Stimulated activated CD4-positive, alpha-beta T cell treated with anti-CD3 and anti-CD28 coated beads, Interleukin-12 subunit alpha, Interleukin-12 subunit beta, amount 100 ng/mL, for 4 hours (primary cell): Measurements from ENCODE around the gene RPS6KA1.
"Not testable (repeated sequence)": the region's sequence is repeated elsewhere in the genome, so short reads cannot be mapped to it uniquely, and the experiment has no call there.

ENCODE experiments used
- DNase-seq: peaks from one replicate; pipeline ENCODE4 v3.0.0-alpha.2; 2020

The RPS6KA1 gene

GRCh38 chr1:26556111-26556510 lies 26.6 kb downstream of the RPS6KA1 start:
- no peak for DNase-seq

GRCh38 chr1:26557008-26557407 lies 27.4 kb downstream of the RPS6KA1 start:
- DNase-seq: no peak

GRCh38 chr1:26558685-26559048 lies 29.1 kb downstream of the RPS6KA1 start:
- no peak for DNase-seq

GRCh38 chr1:26560403-26560780 lies 30.8 kb downstream of the RPS6KA1 start:
- DNase-seq: no peak

GRCh38 chr1:26570287-26570686 lies 40.7 kb downstream of the RPS6KA1 start:
- DNase-seq: no peak

DNA sequence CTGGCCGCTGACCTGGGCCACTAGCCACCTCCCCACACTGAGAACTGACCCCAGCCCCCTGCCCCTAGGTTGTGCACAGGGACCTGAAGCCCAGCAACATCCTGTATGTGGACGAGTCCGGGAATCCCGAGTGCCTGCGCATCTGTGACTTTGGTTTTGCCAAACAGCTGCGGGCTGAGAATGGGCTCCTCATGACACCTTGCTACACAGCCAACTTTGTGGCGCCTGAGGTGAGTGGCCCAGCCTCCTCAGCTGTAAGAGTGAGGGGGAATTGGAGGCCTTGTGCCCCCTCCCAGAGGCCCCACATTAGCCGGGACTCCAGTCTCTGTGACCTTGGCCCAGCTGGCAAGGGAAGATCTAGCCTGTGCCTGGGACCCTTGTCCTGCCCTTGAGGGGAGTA lies 41.8 kb downstream of the RPS6KA1 start:
- no peak for DNase-seq

DNA sequence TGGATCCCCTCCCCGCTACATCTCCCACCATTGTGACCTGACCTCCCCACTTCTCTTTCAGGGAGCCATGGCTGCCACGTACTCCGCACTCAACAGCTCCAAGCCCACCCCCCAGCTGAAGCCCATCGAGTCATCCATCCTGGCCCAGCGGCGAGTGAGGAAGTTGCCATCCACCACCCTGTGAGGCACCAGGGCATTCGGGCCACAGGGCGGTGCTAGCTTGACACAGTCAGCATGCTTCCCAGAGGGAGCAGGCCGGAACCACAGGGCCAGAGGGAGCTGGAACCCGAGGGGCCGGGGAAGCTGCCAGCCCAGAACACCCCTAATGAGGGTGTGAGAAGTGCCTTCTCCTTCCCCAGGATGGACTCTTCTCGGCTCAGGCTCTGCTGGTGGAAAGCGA lies 44.5 kb downstream of the RPS6KA1 start:
- no peak for DNase-seq

GRCh38 chr1:26574719-26575251 lies 45.2 kb downstream of the RPS6KA1 start:
- DNase-seq: no peak

GRCh38 chr1:26575348-26575747 lies 45.8 kb downstream of the RPS6KA1 start:
- no peak for DNase-seq

DNA sequence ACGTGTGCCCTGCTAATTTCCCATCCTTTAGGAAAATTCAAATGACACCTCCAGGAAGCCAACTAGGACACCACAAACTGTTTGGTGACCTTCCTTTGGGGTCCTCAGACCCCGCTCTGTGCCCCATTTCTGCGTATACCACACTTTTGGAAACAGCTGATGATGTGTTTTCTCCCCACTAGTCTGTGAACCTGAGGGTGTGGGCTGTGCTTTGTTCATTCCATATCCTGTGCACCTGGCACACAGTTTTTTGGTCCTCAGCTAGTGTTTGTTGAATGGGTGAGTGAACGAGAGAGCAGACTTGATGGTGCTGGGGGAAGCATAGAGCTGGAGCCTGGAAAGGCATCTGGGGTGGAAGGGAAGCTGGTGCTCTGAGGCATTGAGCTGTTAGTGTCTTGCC lies 48.6 kb downstream of the RPS6KA1 start:
- no peak for DNase-seq

- DNase-seq: no peak
Measured at GRCh38 chr1:26579681-26580111, 50.1 kb downstream of the RPS6KA1 start.

GRCh38 chr1:26580116-26580515 lies 50.6 kb downstream of the RPS6KA1 start:
- no peak for DNase-seq

- DNase-seq: no peak
Measured at GRCh38 chr1:26581287-26581651, 51.7 kb downstream of the RPS6KA1 start.

DNA sequence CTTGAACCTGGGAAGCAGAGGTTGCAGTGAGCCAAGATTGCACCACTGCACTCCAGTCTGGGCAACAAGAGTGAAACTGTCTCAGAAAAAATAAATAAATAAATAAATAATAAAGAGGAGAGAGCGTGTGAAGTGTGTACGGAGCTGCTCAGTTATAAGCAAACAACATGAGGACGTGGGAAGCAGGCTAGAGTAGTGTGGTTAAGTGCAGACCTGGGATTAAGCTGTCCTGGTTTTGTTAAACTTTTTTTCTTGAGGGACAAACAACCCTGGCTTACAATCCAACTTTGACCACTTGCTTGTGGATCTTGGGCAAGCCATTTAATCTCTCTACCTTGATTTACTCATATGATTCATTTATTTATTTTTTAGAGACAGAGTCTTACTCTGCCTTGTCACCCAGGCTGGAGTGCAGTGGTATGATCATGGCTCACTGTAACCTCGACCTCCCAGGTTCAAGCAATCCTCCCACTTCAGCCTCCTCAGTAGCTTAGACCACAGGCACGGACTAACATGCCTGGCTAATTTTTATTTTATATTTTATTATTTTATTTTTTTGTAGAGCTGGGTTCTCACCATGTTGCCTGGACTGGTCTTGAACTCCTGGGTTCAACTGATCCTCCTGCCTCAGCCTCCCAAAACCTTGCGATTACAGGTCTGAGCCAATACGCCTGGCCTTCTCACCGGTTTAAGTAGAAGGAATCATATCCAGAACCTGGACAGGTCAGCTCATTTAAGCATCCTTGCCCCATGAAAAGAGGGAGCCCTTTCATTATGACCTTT lies 52.7 kb downstream of the RPS6KA1 start:
- DNase-seq: no peak

GRCh38 chr1:26582836-26583460 lies 53.4 kb downstream of the RPS6KA1 start:
- peak; percentile 68 for DNase-seq

- DNase-seq: peak; percentile 18
Measured at GRCh38 chr1:26583646-26584485, 54.3 kb downstream of the RPS6KA1 start.

- DNase-seq: not testable (repeated sequence)
Measured at GRCh38 chr1:26584588-26584987, 55.0 kb downstream of the RPS6KA1 start.

- DNase-seq: no peak
Measured at GRCh38 chr1:26585471-26585870, 55.9 kb downstream of the RPS6KA1 start.

GRCh38 chr1:26593385-26593784 lies 63.8 kb downstream of the RPS6KA1 start:
- DNase-seq: no peak

- not testable (repeated sequence) for DNase-seq
Measured at GRCh38 chr1:26594593-26594992, 65.0 kb downstream of the RPS6KA1 start.

DNA sequence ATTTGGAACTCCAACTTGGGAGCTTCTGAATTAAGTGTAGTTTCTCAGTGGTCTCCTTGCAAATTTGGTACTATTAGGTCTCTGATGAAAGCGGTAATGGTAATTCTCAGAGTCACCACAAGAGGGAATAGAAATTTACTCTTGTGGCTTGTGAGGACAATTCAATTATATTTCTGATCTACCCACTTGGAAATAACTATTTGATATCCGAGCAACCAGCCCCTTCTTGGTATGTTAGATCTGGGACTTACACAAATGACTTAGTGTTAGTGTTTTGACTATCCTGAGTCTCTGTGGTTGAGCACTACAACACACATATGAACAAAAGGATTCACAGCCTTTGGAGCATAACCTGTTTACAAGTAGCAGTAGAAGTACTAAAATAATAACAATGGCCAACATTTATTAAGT lies 68.1 kb downstream of the RPS6KA1 start:
- DNase-seq: no peak

- no peak for DNase-seq
Measured at GRCh38 chr1:26598890-26599289, 69.3 kb downstream of the RPS6KA1 start.

- DNase-seq: no peak
Measured at GRCh38 chr1:26602378-26602959, 72.9 kb downstream of the RPS6KA1 start.
